Fibroblast of skin of right biceps (primary cell): Measurements from ENCODE around the gene CIROP.

Experiments
- DNase-seq: peaks from one replicate; pipeline ENCODE4 v3.0.0-alpha.2; 2013

Gene CIROP

GRCh38 chr14:23093104-23093503, 11.7 kb downstream of the CIROP start:
- DNase-seq: no peak

DNA sequence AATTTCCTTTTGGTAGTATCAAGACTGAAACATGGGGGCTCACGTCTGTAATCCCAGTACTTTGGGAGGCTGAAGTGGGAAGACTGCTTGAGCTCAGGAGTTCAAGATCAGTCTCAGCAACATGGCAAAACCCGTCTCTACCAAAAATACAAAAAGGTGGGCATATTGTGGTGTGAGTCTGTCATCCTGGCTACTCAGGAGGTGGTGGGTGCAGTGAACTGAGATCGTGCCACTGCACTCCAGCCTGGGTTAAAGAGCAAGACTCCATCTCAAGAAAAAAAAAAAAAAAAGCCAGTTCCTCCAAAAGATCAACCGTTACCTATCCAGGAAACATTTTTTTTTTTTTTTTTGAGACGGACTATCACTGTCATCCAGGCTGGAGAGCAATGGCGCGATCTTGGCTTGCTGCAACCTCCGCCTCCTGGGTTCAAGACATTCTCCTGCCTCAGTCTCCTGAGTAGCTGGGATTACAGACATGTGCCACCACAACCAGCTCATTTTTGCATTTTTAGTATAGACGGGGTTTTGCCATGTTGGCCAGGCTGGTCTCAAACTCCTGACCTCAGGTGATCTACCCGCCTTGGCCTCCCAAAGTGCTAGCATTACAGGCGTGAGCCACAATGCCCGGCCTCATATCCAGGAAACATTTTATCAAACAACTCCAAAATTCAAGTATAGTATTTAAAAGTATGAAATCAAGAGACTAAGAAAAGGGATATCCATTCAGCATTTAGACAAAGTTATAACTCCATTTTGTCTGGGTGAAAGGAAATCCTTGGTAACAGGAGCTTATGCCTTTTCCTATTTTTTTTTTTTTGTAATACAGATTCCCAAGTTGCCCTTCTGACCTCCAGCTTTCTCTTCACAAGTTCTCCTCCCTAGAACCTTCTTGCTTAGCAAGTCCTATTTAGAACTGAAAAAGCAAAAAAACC, 13.2 kb downstream of the CIROP start:
- no peak for DNase-seq

- no peak for DNase-seq
These were observed 14.5 kb downstream of the CIROP start for GRCh38 chr14:23090254-23090636.

- DNase-seq: no peak
These were observed 15.1 kb downstream of the CIROP start for GRCh38 chr14:23089498-23090253.

DNA sequence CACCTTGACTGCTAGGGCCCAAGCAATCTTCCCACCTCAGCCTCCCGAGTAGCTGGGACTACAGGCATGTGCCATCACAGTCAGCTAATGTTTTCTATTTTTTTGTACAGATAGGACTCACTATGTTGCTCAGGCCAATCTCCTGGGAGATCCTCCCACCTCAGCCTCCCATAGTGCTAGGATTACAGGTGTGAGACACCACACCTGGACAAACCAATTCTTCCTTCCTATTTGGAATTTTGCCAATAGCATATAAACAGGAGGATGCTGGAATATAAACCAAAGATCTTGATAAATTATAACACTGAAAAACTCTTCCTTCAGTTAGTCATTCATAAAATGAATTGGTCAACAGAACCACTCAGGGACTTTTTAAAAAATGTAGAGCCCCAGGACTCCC, 18.2 kb downstream of the CIROP start:
- no peak for DNase-seq

GRCh38 chr14:23085458-23085857, 19.3 kb downstream of the CIROP start:
- no peak for DNase-seq

DNA sequence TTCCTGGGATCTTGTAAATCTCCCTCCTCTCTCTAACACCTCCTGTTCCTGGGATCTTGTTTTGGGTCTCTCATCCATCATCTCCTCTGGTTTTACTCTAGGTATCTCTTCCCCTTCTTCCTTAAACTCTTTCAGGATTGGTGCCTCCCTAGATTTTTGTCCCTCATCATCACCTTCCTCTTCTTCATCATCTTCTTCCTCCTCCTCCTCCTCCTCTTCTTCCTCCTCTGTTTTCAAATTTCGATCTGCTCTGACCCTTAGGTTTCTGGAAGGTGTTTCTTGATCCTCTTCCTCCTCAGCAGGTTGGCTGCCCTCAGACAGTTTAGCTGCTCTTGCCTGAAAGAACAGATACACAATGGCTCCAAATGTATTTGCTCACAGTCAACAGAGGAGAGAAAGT, 24.3 kb downstream of the CIROP start:
- no peak for DNase-seq

GRCh38 chr14:23079716-23080115, 25.1 kb downstream of the CIROP start:
- DNase-seq: peak; percentile 48

GRCh38 chr14:23078692-23079116, 26.1 kb downstream of the CIROP start:
- DNase-seq: peak; percentile 86

- no peak for DNase-seq
These were observed 26.8 kb downstream of the CIROP start for GRCh38 chr14:23077962-23078361.

- DNase-seq: peak; percentile 33
These were observed 27.9 kb downstream of the CIROP start for GRCh38 chr14:23076785-23077408.

DNA sequence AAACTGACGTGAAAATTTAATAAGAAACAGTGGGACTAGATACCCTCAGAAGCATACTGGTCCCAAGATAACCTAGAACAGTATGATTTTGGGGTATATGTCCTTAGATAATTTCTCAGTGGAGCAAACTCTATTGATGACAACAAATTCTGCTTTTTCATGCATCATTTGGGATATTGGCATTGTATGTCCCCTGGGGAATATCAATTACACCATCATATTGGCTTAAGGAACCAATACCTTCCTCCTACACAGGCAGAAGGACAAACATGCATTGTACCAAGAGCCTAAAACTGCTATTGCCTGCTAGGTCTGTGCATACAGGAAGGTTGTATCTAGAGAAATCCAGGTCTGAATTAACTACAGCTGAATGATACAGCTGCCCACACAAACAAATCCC, 29.9 kb downstream of the CIROP start:
- DNase-seq: no peak

GRCh38 chr14:23071921-23072539, 32.8 kb downstream of the CIROP start:
- DNase-seq: no peak

- peak; percentile 93 for DNase-seq
These were observed 33.4 kb downstream of the CIROP start for GRCh38 chr14:23071244-23071920.

DNA sequence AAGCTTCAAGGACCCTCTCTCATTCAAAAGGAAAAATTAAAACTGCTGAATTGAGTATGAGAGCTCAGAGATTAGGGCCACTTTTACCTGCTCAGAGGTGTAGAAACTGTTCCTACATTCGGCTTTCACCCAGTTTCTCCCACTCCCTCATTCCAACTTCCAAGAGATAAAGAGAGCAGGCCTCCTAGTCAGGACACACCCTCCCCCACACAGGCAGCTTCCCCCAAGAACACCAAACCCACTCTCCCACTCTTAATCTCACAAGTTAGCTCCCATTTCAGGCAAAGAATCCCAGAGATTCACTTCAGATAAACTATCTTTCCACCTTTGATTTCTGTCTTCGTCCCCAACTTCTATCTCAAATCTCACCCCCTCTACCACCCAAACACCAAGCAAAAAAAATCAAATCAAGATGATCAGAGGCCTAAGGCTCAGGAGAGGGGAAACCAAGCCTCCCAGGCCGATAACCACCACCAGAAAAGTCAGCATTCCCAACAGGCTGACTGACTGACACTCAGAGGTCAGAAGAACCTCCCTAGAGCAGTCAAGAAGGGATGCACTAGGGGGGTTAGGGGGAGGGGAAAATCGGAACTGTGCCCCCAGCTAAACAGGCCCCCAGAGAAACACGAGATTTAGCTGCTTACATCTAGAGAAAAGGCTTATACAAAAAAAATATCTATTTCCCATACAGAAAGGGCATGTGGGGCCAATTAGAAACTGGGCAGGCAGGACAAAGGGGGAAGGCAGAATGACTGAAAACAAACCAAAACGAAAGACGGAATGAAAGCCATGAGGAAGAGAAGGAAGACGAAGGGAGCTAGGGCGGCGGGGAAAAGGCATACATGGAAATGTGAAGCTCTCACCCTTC, 34.3 kb downstream of the CIROP start:
- DNase-seq: no peak

- DNase-seq: no peak
These were observed 35.4 kb downstream of the CIROP start for GRCh38 chr14:23069413-23069806.

- peak; percentile 90 for DNase-seq
These were observed 35.9 kb downstream of the CIROP start for GRCh38 chr14:23068789-23069412.

DNA sequence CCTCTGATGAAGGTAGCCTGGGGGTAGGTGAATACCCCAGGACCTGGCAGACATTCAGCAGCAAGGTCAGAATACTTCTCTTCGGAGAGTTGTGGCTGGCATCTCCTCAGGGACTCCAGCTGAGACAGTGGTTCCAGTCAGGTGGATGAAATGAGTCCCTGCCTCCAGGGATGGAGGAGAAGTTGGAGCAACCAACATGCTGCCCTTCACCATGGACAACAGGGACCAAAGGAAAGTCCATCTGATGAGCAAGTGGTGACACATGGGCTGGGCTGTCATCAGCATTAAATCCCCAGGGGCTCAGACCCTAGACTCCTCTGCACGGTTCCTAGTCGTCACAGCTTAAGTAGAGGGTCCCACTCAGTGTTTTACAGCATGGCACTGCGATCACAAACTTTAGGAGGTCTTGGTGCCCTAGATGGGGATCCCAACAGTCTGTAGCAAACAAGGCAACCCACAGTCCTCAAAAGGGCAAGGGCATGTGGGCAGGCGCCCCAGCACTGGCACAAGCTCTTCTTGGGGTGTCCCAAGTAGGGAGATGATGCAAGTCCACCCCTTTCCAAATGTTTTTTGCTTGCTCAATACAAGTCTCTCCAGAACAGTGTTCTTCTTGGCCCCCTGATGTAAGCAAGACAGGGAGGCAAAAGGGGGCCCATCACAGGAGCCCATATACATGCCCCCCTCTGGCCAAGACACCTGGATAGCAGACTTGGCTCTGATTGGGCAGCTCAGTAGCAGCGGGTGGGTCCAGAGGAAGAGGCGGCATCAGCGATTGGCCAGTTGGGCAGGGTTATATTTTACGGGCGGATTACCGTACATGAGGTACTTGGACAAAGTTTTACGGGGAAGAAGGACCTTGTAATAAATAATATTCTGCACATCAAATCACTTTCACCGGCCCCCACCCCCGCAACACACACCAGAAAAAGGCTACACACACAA, 36.7 kb downstream of the CIROP start:
- DNase-seq: no peak

GRCh38 chr14:23066855-23067744, 37.7 kb downstream of the CIROP start:
- no peak for DNase-seq
